Stromal cell of bone marrow (primary cell): ENCODE measurements around the gene NEDD4.

Source experiments
- DNase-seq: peaks from one replicate; pipeline ENCODE4 v3.0.0-alpha.2; 2012; ENCODE audit warnings: low read depth

The NEDD4 gene

DNA sequence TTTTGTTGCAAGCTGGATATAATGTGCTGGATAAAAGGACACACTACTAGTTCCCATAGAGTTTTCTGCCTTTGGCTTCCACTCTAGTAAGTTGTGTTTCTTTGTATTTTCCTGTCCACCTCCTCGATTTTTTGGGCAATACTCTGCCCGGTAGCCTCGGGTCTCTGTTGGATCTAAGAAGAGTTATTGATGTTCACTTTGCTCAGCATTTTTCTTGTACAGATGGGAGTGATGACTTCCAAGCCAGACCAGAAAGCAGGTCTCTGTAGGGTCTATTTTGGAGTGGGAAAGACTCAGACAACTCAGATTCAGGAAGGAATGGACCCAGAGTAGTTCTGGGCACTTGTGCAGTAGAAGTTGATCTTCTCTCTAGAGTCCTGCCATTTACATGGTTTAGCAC lies 214.5 kb downstream of the NEDD4 start:
- no peak for DNase-seq
